ENCODE measurements around the gene QDPR.

DNA sequence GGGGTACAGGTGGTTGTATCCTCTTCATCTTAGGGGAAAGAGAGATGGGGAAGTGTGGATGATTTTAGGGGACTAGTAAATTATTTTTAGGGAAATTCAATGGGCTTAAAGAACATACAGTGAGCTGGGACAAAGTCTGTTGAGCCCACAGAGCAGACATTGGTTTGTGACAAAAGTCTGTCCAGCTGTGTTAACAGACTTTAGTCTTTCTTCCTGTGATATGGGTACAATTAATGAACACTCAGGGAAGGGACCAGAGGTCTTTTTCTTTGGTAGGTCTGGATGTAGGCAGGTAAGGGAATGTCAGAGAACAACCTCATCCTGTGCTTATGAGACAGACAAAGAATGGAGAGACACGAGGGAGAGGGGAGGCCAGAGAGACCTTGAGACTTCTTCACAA, 5.1 kb upstream of the QDPR start:
- TF ChIP-seq CTCF (IDR thresholded peaks at IDR 0.05) (no peak), ZFX (IDR thresholded peaks at IDR 0.05; ENCODE audit: borderline replicate concordance) (no peak)
